Neutrophil (primary cell): ENCODE results near the gene ADAD2.

Source experiments
- H3K27ac ChIP-seq: fragments of 200-600 bp; sonication (generic); 2 replicates; pipeline ENCODE4 v1.5.1; 2016; ENCODE audit warnings: mild to moderate bottlenecking, moderate library complexity
- H3K27me3 ChIP-seq: fragments of 200-600 bp; sonication (generic); 2 replicates; pipeline ENCODE4 v1.6.0; 2016; ENCODE audit warnings: mild to moderate bottlenecking
- H3K36me3 ChIP-seq: fragments of 200-600 bp; sonication (generic); 2 replicates; pipeline ENCODE4 v1.5.1; 2017
- H3K4me1 ChIP-seq, 2 experiments: fragments of 200-600 bp in 1 of 2; sonication (generic) in 1 of 2; 1 replicate in 1 of 2; 2 replicates in 1 of 2; pipeline versions ENCODE4 v1.5.1 to v1.6.1; 2013 to 2016; ENCODE audit warnings: low read depth in 1 of 2, low read length in 1 of 2, mild to moderate bottlenecking in 1 of 2, moderate library complexity in 1 of 2; ENCODE audit not compliant: control insufficient read depth in 1 of 2, insufficient read depth in 1 of 2
- H3K4me3 ChIP-seq, 2 experiments: fragments of 200-600 bp in 1 of 2; sonication (generic) in 1 of 2; 1 replicate in 1 of 2; 2 replicates in 1 of 2; pipeline ENCODE4 v1.5.1; 2013 to 2016; ENCODE audit warnings: low read depth in 1 of 2, low read length in 1 of 2, mild to moderate bottlenecking in 1 of 2, moderate library complexity in 1 of 2
- H3K9me3 ChIP-seq: fragments of 200-600 bp; sonication (generic); 2 replicates; pipeline ENCODE4 v1.5.1; 2016
- CTCF ChIP-seq: fragments of 200-600 bp; sonication (generic); IDR thresholded peaks from 2 replicates; pipeline ENCODE4 v1.5.1; 2016; ENCODE audit warnings: antibody characterized with exemption

ADAD2 gene

GRCh38 chr16:84225571-84225970 lies 34.6 kb downstream of the ADAD2 start:
- no peaks in the 10 kb centered on the region for H3K9me3 ChIP-seq
- no peaks in the 10 kb centered on the region for H3K36me3 ChIP-seq
- peaks cover 14% of the 10 kb centered on the region for H3K27me3 ChIP-seq
- no peak overlapping the region for H3K4me3 ChIP-seq
- no peak overlapping the region for H3K27ac ChIP-seq
- no peaks in the 10 kb centered on the region for H3K4me1 ChIP-seq
- TF ChIP-seq CTCF = no peak

GRCh38 chr16:84226026-84226425 lies 35.1 kb downstream of the ADAD2 start:
- peaks cover 18% of the 10 kb centered on the region for H3K27me3 ChIP-seq
- no peaks in the 10 kb centered on the region for H3K9me3 ChIP-seq
- H3K4me1 ChIP-seq = no peaks in the 10 kb centered on the region
- TF ChIP-seq CTCF = no peak
- no peaks in the 10 kb centered on the region for H3K36me3 ChIP-seq
- no peak overlapping the region for H3K27ac ChIP-seq
- H3K4me3 ChIP-seq = no peak overlapping the region

- no peak for TF ChIP-seq CTCF
- no peak overlapping the region for H3K27ac ChIP-seq
- no peak overlapping the region for H3K4me3 ChIP-seq
- H3K27me3 ChIP-seq = peaks cover 25% of the 10 kb centered on the region
- H3K4me1 ChIP-seq = no peaks in the 10 kb centered on the region
- H3K36me3 ChIP-seq = no peaks in the 10 kb centered on the region
- H3K9me3 ChIP-seq = no peaks in the 10 kb centered on the region
Observed at GRCh38 chr16:84227548-84227947, 36.6 kb downstream of the ADAD2 start.

- H3K4me3 ChIP-seq = no peak overlapping the region
- H3K36me3 ChIP-seq = no peaks in the 10 kb centered on the region
- H3K27ac ChIP-seq = no peak overlapping the region
- H3K4me1 ChIP-seq = no peaks in the 10 kb centered on the region
- TF ChIP-seq CTCF = no peak
- H3K27me3 ChIP-seq = peaks cover 30% of the 10 kb centered on the region
- H3K9me3 ChIP-seq = no peaks in the 10 kb centered on the region
Observed at GRCh38 chr16:84228256-84228838, 37.4 kb downstream of the ADAD2 start.

GRCh38 chr16:84229471-84229870 lies 38.5 kb downstream of the ADAD2 start:
- H3K36me3 ChIP-seq = no peaks in the 10 kb centered on the region
- H3K4me3 ChIP-seq = no peak overlapping the region
- peaks cover 39% of the 10 kb centered on the region for H3K27me3 ChIP-seq
- TF ChIP-seq CTCF = no peak
- H3K27ac ChIP-seq = no peak overlapping the region
- no peaks in the 10 kb centered on the region for H3K9me3 ChIP-seq
- H3K4me1 ChIP-seq = no peaks in the 10 kb centered on the region

GRCh38 chr16:84232060-84232459 lies 41.1 kb downstream of the ADAD2 start:
- Histone ChIP-seq H3K9me3 (no peaks in the 10 kb centered on the region), H3K4me1 (no peaks in the 10 kb centered on the region), H3K27me3 (peaks cover 43% of the 10 kb centered on the region), H3K27ac (no peak overlapping the region), H3K36me3 (no peaks in the 10 kb centered on the region), H3K4me3 (no peak overlapping the region)
- no peak for TF ChIP-seq CTCF
